Choroid plexus epithelial cell (primary cell): ENCODE data around the gene GNAQ.

ENCODE experiments used
- DNase-seq: peaks from one replicate; pipeline ENCODE4 v3.0.0-alpha.2; 2010; ENCODE audit warnings: low read depth
- H3K4me3 ChIP-seq: 2 replicates; pipeline ENCODE4 v1.5.1; 2011; ENCODE audit warnings: low read depth, mild to moderate bottlenecking, control low read depth, low read length, moderate library complexity
- CTCF ChIP-seq: conservative IDR thresholded peaks from 2 replicates; pipeline ENCODE4 v1.5.1; 2011; ENCODE audit warnings: low read depth, mild to moderate bottlenecking, control low read depth, inconsistent platforms, low read length, moderate library complexity

Gene GNAQ

GRCh38 chr9:77783518-77783917, 248.1 kb downstream of the GNAQ start:
- no peak overlapping the region for H3K4me3 ChIP-seq
- TF ChIP-seq CTCF, result no peak
- DNase-seq, result peak; percentile 11

- TF ChIP-seq CTCF, result no peak
- H3K4me3 ChIP-seq, result no peak overlapping the region
- no peak for DNase-seq
Observed at GRCh38 chr9:77779010-77779409, 252.6 kb downstream of the GNAQ start.

- H3K4me3 ChIP-seq, result no peak overlapping the region
- no peak for TF ChIP-seq CTCF
- no peak for DNase-seq
Observed at GRCh38 chr9:77773381-77773780, 258.2 kb downstream of the GNAQ start.

GRCh38 chr9:77772646-77773045, 259.0 kb downstream of the GNAQ start:
- peak; percentile 15 for DNase-seq
- no peak for TF ChIP-seq CTCF
- no peak overlapping the region for H3K4me3 ChIP-seq

GRCh38 chr9:77771171-77771570, 260.4 kb downstream of the GNAQ start:
- no peak overlapping the region for H3K4me3 ChIP-seq
- TF ChIP-seq CTCF, result no peak
- DNase-seq, result no peak

GRCh38 chr9:77770340-77770739, 261.3 kb downstream of the GNAQ start:
- peak; percentile 45 for DNase-seq
- TF ChIP-seq CTCF, result no peak
- no peak overlapping the region for H3K4me3 ChIP-seq

GRCh38 chr9:77769246-77769645, 262.4 kb downstream of the GNAQ start:
- H3K4me3 ChIP-seq, result no peak overlapping the region
- TF ChIP-seq CTCF, result no peak
- no peak for DNase-seq
